ENCODE results near the gene PNLIPRP2. TPM values are rescaled to one million over a fixed set of nuclear protein-coding genes. Genes with fewer than 3 reads are reported as not detected.

The PNLIPRP2 gene
- total RNA-seq, 1 experiment from 2014 or later: not detected

- no peak for DNase-seq (ENCODE audit: low read depth)
Measured at GRCh38 chr10:116612107-116612769, 8.5 kb upstream of the PNLIPRP2 start.

- no peak for DNase-seq (ENCODE audit: low read depth)
Measured at GRCh38 chr10:116613471-116613870, 7.3 kb upstream of the PNLIPRP2 start.

GRCh38 chr10:116614796-116615195 is 6.0 kb upstream of the PNLIPRP2 start:
- no peak for DNase-seq (ENCODE audit: low read depth)

- DNase-seq (ENCODE audit: low read depth): no peak
Measured at GRCh38 chr10:116615199-116615776, 5.5 kb upstream of the PNLIPRP2 start.

GRCh38 chr10:116621476-116621875 is 723 bp downstream of the PNLIPRP2 start:
- DNase-seq (ENCODE audit: low read depth): no peak

GRCh38 chr10:116621934-116622655 is 1.3 kb downstream of the PNLIPRP2 start:
- DNase-seq (ENCODE audit: low read depth): no peak

- DNase-seq (ENCODE audit: low read depth): no peak
Measured at GRCh38 chr10:116625845-116626244, 5.1 kb downstream of the PNLIPRP2 start.

GRCh38 chr10:116626815-116627214 is 6.1 kb downstream of the PNLIPRP2 start:
- no peak for DNase-seq (ENCODE audit: low read depth)

GRCh38 chr10:116627386-116627933 is 6.7 kb downstream of the PNLIPRP2 start:
- DNase-seq (ENCODE audit: low read depth): peak; percentile 51

GRCh38 chr10:116629340-116629739 is 8.6 kb downstream of the PNLIPRP2 start:
- no peak for DNase-seq (ENCODE audit: low read depth)

GRCh38 chr10:116630020-116630419 is 9.3 kb downstream of the PNLIPRP2 start:
- no peak for DNase-seq (ENCODE audit: low read depth)

GRCh38 chr10:116631871-116632295 is 11.1 kb downstream of the PNLIPRP2 start:
- no peak for DNase-seq (ENCODE audit: low read depth)

- no peak for DNase-seq (ENCODE audit: low read depth)
Measured at GRCh38 chr10:116632596-116633215, 12.0 kb downstream of the PNLIPRP2 start.

GRCh38 chr10:116633216-116633600 is 12.5 kb downstream of the PNLIPRP2 start:
- DNase-seq (ENCODE audit: low read depth): no peak

- DNase-seq (ENCODE audit: low read depth): no peak
Measured at GRCh38 chr10:116634126-116634975, 13.6 kb downstream of the PNLIPRP2 start.

GRCh38 chr10:116636385-116636784 is 15.6 kb downstream of the PNLIPRP2 start:
- DNase-seq (ENCODE audit: low read depth): no peak

GRCh38 chr10:116636976-116637375 is 16.2 kb downstream of the PNLIPRP2 start:
- no peak for DNase-seq (ENCODE audit: low read depth)

- DNase-seq (ENCODE audit: low read depth): peak; percentile 19
Measured at GRCh38 chr10:116637830-116638229, 17.1 kb downstream of the PNLIPRP2 start.

- no peak for DNase-seq (ENCODE audit: low read depth)
Measured at GRCh38 chr10:116646502-116646901, 25.7 kb downstream of the PNLIPRP2 start.

- DNase-seq (ENCODE audit: low read depth): no peak
Measured at GRCh38 chr10:116648903-116649302, 28.1 kb downstream of the PNLIPRP2 start.

GRCh38 chr10:116653885-116654284 is 33.1 kb downstream of the PNLIPRP2 start:
- no peak for DNase-seq (ENCODE audit: low read depth)
